Transverse colon (tissue), 4 donors: ENCODE results near the gene DMBT1.

ENCODE experiments used
- EP300 ChIP-seq: sonication (generic); formaldehyde crosslinking; IDR thresholded peaks from one replicate; pipeline ENCODE4 v1.6.1; 2017; ENCODE audit warnings: antibody characterized with exemption, low read depth
- POLR2A ChIP-seq: fragments of 450-650 bp; IDR thresholded peaks from one replicate; pipeline ENCODE4 v1.6.1; 2016; ENCODE audit warnings: antibody characterized with exemption, mild to moderate bottlenecking, moderate library complexity
- POLR2AphosphoS5 ChIP-seq, 3 donors: sonication (generic); formaldehyde crosslinking; IDR thresholded peaks; one replicate each; pipeline ENCODE4 v1.6.1; 2016; ENCODE audit warnings: antibody characterized with exemption in 3 of 3
- TF ChIP-seq, protein P1 (sequence below), 5 experiments: fragments of 200-600 bp in 3 of 5; fragments of 450-650 bp in 2 of 5; sonication (generic) in 3 of 5; IDR thresholded peaks; 1 replicate in 2 of 5; 2 replicates in 3 of 5; pipeline ENCODE4 v1.5.1; 2016 to 2017; ENCODE audit warnings: antibody characterized with exemption in 5 of 5, inconsistent platforms in 3 of 5, mild to moderate bottlenecking in 2 of 5, moderate library complexity in 1 of 5

DNA sequence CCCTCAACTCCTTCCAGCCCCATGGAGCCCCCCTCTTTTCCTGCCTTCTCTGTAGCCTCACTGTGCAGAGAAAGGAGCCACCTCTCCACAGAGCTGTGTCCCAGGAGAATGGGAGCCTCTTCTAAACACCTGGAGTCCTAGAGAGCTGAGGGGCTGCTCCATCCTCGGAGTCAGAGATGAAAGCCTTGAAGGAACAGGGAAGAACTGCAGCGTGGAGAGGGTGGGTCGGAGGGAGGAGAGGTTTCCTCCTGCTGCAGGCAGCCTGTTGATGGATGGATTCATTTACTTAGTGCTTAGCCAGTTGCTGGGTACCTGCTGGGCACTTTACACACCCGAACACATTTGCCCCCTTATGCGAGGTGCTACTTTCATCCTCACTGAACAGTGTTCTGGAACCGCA lies 100.1 kb downstream of the DMBT1 start:
- TF ChIP-seq POLR2A (no peak), POLR2AphosphoS5 (IDR thresholded peaks at IDR 0.05) (no peak), EP300 (no peak)
- TF ChIP-seq, protein P1, sequence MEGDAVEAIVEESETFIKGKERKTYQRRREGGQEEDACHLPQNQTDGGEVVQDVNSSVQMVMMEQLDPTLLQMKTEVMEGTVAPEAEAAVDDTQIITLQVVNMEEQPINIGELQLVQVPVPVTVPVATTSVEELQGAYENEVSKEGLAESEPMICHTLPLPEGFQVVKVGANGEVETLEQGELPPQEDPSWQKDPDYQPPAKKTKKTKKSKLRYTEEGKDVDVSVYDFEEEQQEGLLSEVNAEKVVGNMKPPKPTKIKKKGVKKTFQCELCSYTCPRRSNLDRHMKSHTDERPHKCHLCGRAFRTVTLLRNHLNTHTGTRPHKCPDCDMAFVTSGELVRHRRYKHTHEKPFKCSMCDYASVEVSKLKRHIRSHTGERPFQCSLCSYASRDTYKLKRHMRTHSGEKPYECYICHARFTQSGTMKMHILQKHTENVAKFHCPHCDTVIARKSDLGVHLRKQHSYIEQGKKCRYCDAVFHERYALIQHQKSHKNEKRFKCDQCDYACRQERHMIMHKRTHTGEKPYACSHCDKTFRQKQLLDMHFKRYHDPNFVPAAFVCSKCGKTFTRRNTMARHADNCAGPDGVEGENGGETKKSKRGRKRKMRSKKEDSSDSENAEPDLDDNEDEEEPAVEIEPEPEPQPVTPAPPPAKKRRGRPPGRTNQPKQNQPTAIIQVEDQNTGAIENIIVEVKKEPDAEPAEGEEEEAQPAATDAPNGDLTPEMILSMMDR (IDR thresholded peaks at IDR 0.05) = no peak
